Raji (cell line): ENCODE results near the gene RAB1A.

Experiments
- POLR2A ChIP-seq: IDR thresholded peaks from 2 replicates; pipeline ENCODE4 v1.6.1; 2011; ENCODE audit warnings: low read depth, low read length, control low read depth; ENCODE audit not compliant: insufficient read depth

The RAB1A gene

DNA sequence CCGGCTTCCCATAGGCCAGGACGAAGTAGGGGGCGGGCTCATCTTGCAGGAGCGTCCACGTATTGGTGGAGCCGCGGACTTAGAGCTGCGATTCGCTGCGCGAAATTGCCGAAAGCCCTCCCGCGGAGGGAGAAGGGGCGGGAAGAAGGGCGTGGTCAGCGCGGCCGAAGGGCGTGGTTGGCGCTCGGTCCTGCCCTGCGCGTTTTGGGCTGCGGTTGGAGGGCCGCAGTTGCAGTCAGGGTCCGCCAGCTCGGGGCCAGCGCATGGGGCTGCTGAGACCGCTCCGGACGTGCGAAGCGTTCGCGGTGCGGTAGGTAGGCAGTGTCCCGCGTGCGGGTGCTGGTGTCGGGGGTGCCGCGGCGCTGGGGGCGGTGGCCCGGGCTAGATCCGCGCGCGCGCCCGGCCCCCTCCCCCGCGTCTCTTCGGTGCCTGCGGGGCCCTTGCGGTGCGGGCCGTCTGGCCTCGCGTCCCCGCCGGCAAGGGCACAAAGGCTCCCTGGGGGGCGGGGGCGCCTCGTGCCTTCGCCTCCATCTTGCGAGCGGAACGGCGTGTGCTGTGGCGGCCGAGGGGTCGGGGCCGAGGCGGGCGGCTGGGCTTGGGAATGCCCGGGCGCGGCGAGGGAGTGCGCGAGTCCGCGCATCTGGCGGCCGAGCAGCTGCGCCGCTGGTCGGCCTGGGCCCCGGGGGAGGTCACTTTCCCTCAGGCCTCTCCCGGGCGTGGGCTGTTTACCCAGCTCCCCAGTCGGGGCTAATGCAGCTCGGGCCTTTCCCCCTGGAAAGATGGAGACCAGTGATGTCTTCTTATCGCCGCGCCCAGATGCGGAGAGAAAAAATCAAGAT, 73.5 kb downstream of the RAB1A start, which contains the start of gene CEP68:
Gene CEP68 (plus strand): TSS at position 202 of the 839 bp plus-strand sequence. CDS start 13,029 bp downstream, outside the sequence.
- peak; percentile 95 for TF ChIP-seq POLR2A

- TF ChIP-seq POLR2A: no peak
Measured at GRCh38 chr2:65055422-65056214, 74.3 kb downstream of the RAB1A start.

DNA sequence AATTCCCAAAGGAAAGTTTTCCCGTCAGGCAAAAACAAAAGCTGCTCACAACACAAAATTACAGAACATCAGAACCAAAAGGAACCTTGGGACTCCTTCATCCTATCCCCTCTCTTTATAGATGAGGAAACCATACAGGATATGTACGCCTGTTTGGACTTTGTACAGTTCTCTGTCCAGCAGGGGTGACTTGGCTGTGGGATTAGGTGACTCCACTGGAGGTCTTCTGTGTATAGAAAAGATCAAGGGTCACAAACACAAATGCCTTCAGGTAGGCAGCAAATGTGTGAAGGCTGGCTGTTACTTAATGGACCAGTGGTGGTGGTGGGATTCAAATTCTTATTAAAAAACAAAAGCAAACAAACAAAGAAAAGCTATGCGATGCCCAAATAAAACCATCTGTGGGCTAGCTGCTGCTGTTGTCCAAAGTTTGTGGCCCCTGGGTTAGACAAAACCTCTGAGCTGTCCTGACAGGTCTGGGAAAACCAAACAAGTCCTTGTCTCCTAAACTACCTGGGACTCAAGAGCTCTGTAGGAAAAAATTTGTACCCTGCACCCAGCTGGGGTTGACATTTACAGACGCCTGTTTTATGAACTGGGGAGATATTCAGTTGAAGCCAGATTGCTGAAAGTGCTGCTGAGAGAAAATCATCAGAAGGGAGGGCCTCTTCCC, 75.0 kb downstream of the RAB1A start:
- TF ChIP-seq POLR2A: no peak

DNA sequence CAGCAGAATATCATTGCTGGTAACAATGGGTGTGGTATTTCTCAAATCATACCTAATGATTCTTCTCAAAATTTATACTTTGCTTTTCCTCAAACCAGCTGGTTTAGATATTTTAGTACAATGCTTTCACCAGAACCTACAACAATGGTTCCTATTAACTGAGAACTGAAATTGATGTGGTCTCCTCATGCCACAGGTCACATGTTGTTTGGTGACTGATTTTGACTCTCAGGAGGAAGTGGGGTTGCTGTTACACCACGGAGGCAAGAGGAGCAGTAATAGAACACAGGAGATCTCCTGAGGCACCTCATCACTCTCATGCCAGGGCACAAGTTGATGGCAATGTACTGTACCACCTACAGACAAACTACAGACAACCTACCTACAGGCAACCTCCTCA, 76.7 kb downstream of the RAB1A start:
- TF ChIP-seq POLR2A: no peak

DNA sequence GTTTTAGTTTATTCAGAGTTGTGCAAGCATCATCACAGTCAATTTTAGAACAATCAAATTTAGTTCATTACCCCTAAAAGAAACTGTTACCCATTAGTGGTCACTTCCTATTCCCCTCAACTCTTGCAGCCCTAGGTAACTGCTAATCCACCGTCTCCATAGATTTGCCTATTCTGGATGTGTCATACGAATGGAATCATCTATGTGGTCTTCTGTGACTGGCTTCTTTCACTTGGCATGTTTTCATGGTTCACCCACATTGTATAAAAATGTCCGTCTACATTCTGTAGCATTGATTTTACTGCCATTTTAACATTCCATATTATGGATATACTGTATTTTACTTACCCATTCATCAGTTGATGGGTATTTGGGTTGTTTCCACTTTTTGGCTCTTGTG, 79.0 kb downstream of the RAB1A start:
- no peak for TF ChIP-seq POLR2A

- no peak for TF ChIP-seq POLR2A
Measured at GRCh38 chr2:65049010-65049639, 80.8 kb downstream of the RAB1A start.

GRCh38 chr2:65046633-65047407, 83.1 kb downstream of the RAB1A start:
- no peak for TF ChIP-seq POLR2A

- no peak for TF ChIP-seq POLR2A
Measured at GRCh38 chr2:65045651-65046050, 84.3 kb downstream of the RAB1A start.

GRCh38 chr2:65044097-65044735, 85.7 kb downstream of the RAB1A start:
- TF ChIP-seq POLR2A: no peak

DNA sequence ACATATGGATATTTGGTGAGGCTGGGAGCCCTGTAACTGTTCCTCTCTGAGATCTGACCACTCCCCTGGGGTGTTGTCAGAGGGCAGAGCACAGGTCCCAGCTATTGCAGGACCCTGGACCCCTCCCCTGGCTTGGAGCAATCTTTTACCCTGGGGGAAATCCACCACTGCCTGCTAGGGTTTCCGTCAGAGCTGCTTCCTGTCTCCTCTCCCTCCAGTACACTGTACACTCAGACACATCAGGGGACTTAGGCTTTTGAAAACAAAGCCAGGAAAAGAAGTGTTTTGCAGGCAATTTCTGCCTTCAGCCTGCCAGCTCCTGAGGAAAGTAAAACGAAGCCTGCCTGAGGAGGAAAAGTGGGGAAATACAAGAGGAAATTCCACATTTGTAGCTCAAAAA, 86.9 kb downstream of the RAB1A start:
- TF ChIP-seq POLR2A: no peak

DNA sequence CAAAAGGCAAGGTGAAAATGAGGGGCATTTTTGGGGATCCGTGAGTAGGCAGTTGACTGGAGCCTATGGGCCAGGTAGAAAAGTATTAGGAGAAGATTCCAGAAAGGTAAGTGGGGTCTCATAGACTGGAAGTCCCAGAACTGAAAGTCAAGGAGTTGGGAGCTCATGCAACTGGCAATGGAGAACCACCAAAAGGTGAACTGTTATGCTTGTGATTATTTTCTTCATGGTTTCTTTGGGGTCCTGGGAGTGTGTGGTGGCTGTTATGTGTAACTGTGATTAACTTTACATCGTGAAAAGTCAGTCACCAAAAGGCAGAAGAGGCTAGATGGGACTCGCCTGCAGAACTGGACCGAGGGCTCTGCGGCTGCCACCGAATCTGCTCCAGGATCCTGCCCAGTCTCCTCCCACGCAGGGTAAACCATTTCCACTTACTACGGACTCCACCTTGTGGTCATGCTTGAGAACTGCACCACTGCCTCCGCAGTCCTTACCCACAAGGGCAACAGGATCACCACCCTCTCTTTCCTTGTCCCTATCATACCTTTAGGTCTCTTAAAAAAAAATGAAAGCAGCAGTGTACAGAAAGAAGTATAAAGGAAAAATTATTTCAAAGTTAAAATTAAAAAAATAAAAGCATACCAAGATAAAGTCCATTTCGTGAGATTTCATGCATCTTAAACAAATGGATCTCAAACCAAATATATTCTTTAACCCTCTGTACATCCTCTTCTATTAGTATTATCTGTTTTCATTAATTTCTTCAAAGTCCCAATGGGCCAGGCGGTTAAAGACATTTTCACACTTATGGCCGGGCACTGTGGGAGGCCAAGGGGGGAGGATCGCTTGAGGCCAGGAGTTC, 89.3 kb downstream of the RAB1A start:
- no peak for TF ChIP-seq POLR2A

- TF ChIP-seq POLR2A: no peak
Measured at GRCh38 chr2:65039640-65040039, 90.3 kb downstream of the RAB1A start.

- no peak for TF ChIP-seq POLR2A
Measured at GRCh38 chr2:65037178-65037577, 92.7 kb downstream of the RAB1A start.
